H1 (cell line): ENCODE results near the gene EVA1C. TPM values are rescaled to one million over a fixed set of nuclear protein-coding genes. Genes with fewer than 3 reads are reported as not detected.

Source experiments
- CBX8 ChIP-seq: fragments of 300-800, 300-1000 bp; sonication (generic); IDR thresholded peaks from 2 replicates; pipeline ENCODE4 v1.7.1; 2016; ENCODE audit warnings: low read depth, low read length, borderline replicate concordance
- FOSL1 ChIP-seq: IDR thresholded peaks from 2 replicates; pipeline ENCODE4 v1.6.1; 2011; ENCODE audit warnings: mild to moderate bottlenecking, low read depth, low read length, moderate library complexity; ENCODE audit not compliant: insufficient read depth
- KDM1A ChIP-seq: fragments of 200-600, 300-600 bp; sonication (generic); IDR thresholded peaks from 2 replicates; pipeline ENCODE4 v1.7.1; 2016; ENCODE audit warnings: mild to moderate bottlenecking, low read length, borderline replicate concordance
- POU5F1 ChIP-seq: IDR thresholded peaks from 2 replicates; pipeline ENCODE4 v1.6.1; 2011; ENCODE audit warnings: low read depth, mild to moderate bottlenecking, low read length, moderate library complexity
- TEAD4 ChIP-seq: IDR thresholded peaks from 2 replicates; pipeline ENCODE4 v1.6.1; 2012; ENCODE audit warnings: low read depth, low read length, inconsistent platforms, mixed read lengths
- ZNF274 ChIP-seq: IDR thresholded peaks from 2 replicates; pipeline ENCODE4 v1.7.0; 2012; ENCODE audit warnings: low read length, borderline replicate concordance; ENCODE audit errors: extremely low read depth
- polyA plus RNA-seq, 7 experiments: library from polyadenylated mRNA; depleted of rRNA in 3 of 7; stranded (reverse) in 5 of 7; unstranded in 2 of 7; fragments of >200 nt in 5 of 7; fragments of 200-250 nt in 2 of 7; gene quantifications; 1 replicate in 5 of 7; 2 replicates in 1 of 7; 4 replicates in 1 of 7; pipeline versions ENCODE4 v1.2.1 to v1.2.3, GENCODE V29; 2011 to 2013; ENCODE audit warnings: missing spikeins in 2 of 7, mixed read lengths in 2 of 7
- total RNA-seq: library from RNA; stranded (reverse); fragmentation: NEBNext Ultra II Directional; extraction: Animal tissue kit (Norgen Biotek cat#: 25700); gene quantifications from 2 replicates; pipeline ENCODE4 v1.2.1, GENCODE V29; 2021

Gene EVA1C
- total and polyA plus RNA-seq, 2 of the 8 experiments (the other 6 are each of a cell fraction or from before 2014, with no cell fraction given) = 2.6 to 3.6 TPM

DNA sequence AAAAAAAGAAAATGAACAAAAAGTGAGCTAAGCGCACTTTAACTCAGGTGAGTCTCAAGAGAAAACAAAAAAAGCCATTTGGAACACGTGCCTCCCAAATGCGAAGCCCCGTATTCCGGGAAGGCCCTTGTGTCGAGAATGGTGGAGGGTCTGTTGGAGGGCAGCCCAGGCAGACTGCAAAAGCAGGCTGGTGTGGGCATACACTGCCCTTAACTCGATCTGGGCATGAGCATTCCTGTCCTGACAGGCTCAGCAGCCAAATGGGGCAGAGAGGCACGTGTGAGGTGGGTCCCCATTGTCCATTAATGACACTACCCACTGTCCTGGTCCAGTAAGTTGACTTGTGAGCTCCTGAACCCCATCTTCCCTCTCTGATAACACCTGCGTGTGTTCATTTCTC is 57.7 kb downstream of the EVA1C start (continued):
- TF ChIP-seq FOSL1 (no peak), KDM1A (no peak), ZNF274 (no peak), TEAD4 (no peak), POU5F1 (no peak), CBX8 (no peak)
